K562 (cell line): ENCODE measurements around the gene IL23A. TPM values are rescaled to one million over a fixed set of nuclear protein-coding genes. Genes with fewer than 3 reads are reported as not detected.

ENCODE experiments used
- BRD9 ChIP-seq: fragments of 450-650 bp; IDR thresholded peaks from 2 replicates; pipeline ENCODE4 v1.6.1; 2018; ENCODE audit warnings: low read depth; ENCODE audit not compliant: partially characterized antibody
- KLF13 ChIP-seq: fragments of 450-650 bp; IDR thresholded peaks from 2 replicates; pipeline ENCODE4 v1.6.1; 2016; ENCODE audit warnings: missing genetic modification characterization, low read depth, mild to moderate bottlenecking, missing compliant biosample characterization, moderate library complexity, borderline replicate concordance
- LARP7 ChIP-seq: fragments of 450-650 bp; IDR thresholded peaks from 2 replicates; pipeline ENCODE4 v1.6.1; 2016
- PCBP2 ChIP-seq: fragments of 200-400 bp; formaldehyde crosslinking; IDR thresholded peaks from 2 replicates; pipeline ENCODE4 v1.6.1; 2018; ENCODE audit warnings: low read length, low read depth, mild to moderate bottlenecking, moderate library complexity; ENCODE audit not compliant: poor library complexity, severe bottlenecking
- SP2 ChIP-seq: IDR thresholded peaks from 2 replicates; pipeline ENCODE4 v1.6.1; 2011; ENCODE audit warnings: mild to moderate bottlenecking, low read depth, low read length, moderate library complexity; ENCODE audit not compliant: poor library complexity, severe bottlenecking; ENCODE audit errors: extremely low read depth
- SRF ChIP-seq, 2 experiments: fragments of 250-450, 450-650 bp in 1 of 2; sonication (Bioruptor Pico) in 1 of 2; sonication (generic) in 1 of 2; formaldehyde crosslinking; IDR thresholded peaks; 2 replicates each; pipeline versions ENCODE4 v1.5.0 to v1.5.1; 2020 to 2022; ENCODE audit warnings: mild to moderate bottlenecking in 1 of 2, missing genetic modification reagents in 1 of 2
- TAF9B ChIP-seq: fragments of 450-650 bp; IDR thresholded peaks from 2 replicates; pipeline ENCODE4 v1.6.1; 2018; ENCODE audit warnings: mild to moderate bottlenecking; ENCODE audit not compliant: partially characterized antibody
- ZBTB1 ChIP-seq: sonication (generic); formaldehyde crosslinking; IDR thresholded peaks from 2 replicates; pipeline ENCODE4 v1.8.1; 2023; ENCODE audit warnings: missing genetic modification reagents, low read depth, mild to moderate bottlenecking, borderline replicate concordance
- ZNF436 ChIP-seq: fragments of 250-450, 450-650 bp; sonication (Bioruptor Pico); formaldehyde crosslinking; IDR thresholded peaks from 2 replicates; pipeline ENCODE4 v1.7.0; 2020; ENCODE audit warnings: mild to moderate bottlenecking
- polyA plus RNA-seq, 8 experiments: library from polyadenylated mRNA; depleted of rRNA in 4 of 8; stranded (reverse) in 5 of 8; unstranded in 3 of 8; fragments of >200 nt; fragmentation: Nextera tagmentation in 2 of 8; fragmentation: Illumina TruSeq in 1 of 8; extraction: Ambion mirVana in 2 of 8; extraction: Trizol in 1 of 8; gene quantifications; 2 replicates each; pipeline versions ENCODE4 v1.2.1 to v1.2.3, GENCODE V29; 2011 to 2014; ENCODE audit warnings: inconsistent platforms in 1 of 8, missing spikeins in 1 of 8
- total RNA-seq, 7 experiments: library from RNA; depleted of rRNA in 6 of 7; stranded (reverse); fragments of >200 nt in 6 of 7; fragmentation: Illumina TruSeq in 2 of 7; extraction: Trizol in 2 of 7; gene quantifications; 2 replicates each; pipeline versions ENCODE4 v1.2.1 to v1.2.3, GENCODE V29; 2011 to 2021; ENCODE audit warnings: low replicate concordance in 1 of 7
- TF ChIP-seq, protein P1 (sequence below): fragments of 450-650 bp; formaldehyde crosslinking; IDR thresholded peaks from 2 replicates; pipeline ENCODE4 v1.4.0; 2022; ENCODE audit warnings: mild to moderate bottlenecking, moderate library complexity
- TF ChIP-seq, protein P2 (sequence below): sonication (generic); formaldehyde crosslinking; IDR thresholded peaks from 2 replicates; pipeline ENCODE4 v1.8.0; 2022; ENCODE audit warnings: missing genetic modification reagents, mild to moderate bottlenecking, borderline replicate concordance
- TF ChIP-seq, protein P3 (sequence below): fragments of 250-450 bp; sonication (Bioruptor Pico); IDR thresholded peaks from 2 replicates; pipeline ENCODE4 v1.5.0; 2020; ENCODE audit warnings: mild to moderate bottlenecking
- TF ChIP-seq, protein P4 (sequence below): sonication (generic); formaldehyde crosslinking; IDR thresholded peaks from 2 replicates; pipeline ENCODE4 v1.8.1; 2023; ENCODE audit warnings: mild to moderate bottlenecking, missing genetic modification reagents
- TF ChIP-seq, protein P5 (sequence below), 2 experiments: IDR thresholded peaks in 1 of 2; conservative IDR thresholded peaks in 1 of 2; 2 replicates each; pipeline ENCODE4 v1.6.1; 2016; ENCODE audit warnings: low read depth in 2 of 2, mild to moderate bottlenecking in 1 of 2, missing compliant biosample characterization in 1 of 2, missing genetic modification characterization in 1 of 2, moderate library complexity in 1 of 2

IL23A gene
- total and polyA plus RNA-seq, 9 of the 15 experiments (the other 6 are each of a cell fraction or from before 2014, with no cell fraction given): 4.4 to 37.2 (median 9.6) TPM

DNA sequence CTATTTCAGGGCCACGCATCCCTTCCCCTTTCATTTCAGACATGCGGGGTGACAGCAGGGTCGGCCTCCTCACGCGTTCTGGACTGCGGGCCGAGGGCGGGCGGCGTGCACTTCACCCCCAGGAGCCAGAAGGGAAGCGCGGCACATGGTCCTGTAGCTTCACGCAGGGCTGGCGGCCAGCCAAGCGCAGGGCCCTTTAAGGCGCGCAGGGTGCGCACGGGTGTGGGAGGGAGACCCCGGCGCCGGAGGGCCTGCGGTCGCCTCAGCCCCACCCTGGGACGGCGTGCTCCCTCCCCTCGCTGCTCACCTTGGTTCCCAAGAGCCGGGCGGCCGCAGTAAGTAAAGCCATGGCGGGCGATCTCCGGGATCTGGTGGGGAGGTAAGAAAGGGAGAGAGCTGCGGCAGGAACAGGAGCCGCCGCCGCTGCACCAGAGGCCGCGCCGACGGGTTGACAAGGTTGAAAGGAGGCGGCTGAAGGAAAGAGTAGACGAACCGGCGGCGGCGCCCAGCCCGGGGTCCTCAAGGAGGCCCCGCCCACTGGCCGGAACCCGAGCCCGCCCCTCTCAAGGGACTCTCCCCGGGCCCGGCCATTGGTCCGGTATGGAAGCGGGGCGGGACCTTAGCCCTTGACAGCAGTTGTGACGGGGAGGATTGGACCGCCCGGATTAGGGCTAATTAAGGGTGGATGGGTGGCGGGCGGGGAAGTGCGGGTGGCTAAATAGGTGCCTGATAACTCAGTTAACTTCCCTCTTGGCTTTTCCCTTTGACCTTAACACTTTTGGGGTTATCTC is 38.6 kb upstream of the IL23A start, which contains the start of gene CS (continued):
- TF ChIP-seq, protein P1, sequence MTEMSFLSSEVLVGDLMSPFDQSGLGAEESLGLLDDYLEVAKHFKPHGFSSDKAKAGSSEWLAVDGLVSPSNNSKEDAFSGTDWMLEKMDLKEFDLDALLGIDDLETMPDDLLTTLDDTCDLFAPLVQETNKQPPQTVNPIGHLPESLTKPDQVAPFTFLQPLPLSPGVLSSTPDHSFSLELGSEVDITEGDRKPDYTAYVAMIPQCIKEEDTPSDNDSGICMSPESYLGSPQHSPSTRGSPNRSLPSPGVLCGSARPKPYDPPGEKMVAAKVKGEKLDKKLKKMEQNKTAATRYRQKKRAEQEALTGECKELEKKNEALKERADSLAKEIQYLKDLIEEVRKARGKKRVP (CRISPR knock-in tag): no peak
- TF ChIP-seq BRD9 (no peak), PCBP2 (no peak), SP2 (peak; percentile 71), LARP7 (no peak), SRF (CRISPR knock-in tag; IDR thresholded peaks at IDR 0.05) (peak in 1 of 2 experiments; percentile 84; a peak in 2 of 4 replicates), KLF13 (no peak), ZNF436 (CRISPR knock-in tag) (no peak), TAF9B (no peak), ZBTB1 (peak; percentile 58; the same call in 1 of the 2 replicates)
- TF ChIP-seq, protein P2, sequence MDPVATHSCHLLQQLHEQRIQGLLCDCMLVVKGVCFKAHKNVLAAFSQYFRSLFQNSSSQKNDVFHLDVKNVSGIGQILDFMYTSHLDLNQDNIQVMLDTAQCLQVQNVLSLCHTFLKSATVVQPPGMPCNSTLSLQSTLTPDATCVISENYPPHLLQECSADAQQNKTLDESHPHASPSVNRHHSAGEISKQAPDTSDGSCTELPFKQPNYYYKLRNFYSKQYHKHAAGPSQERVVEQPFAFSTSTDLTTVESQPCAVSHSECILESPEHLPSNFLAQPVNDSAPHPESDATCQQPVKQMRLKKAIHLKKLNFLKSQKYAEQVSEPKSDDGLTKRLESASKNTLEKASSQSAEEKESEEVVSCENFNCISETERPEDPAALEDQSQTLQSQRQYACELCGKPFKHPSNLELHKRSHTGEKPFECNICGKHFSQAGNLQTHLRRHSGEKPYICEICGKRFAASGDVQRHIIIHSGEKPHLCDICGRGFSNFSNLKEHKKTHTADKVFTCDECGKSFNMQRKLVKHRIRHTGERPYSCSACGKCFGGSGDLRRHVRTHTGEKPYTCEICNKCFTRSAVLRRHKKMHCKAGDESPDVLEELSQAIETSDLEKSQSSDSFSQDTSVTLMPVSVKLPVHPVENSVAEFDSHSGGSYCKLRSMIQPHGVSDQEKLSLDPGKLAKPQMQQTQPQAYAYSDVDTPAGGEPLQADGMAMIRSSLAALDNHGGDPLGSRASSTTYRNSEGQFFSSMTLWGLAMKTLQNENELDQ (CRISPR knock-in tag): no peak
- TF ChIP-seq, protein P3, sequence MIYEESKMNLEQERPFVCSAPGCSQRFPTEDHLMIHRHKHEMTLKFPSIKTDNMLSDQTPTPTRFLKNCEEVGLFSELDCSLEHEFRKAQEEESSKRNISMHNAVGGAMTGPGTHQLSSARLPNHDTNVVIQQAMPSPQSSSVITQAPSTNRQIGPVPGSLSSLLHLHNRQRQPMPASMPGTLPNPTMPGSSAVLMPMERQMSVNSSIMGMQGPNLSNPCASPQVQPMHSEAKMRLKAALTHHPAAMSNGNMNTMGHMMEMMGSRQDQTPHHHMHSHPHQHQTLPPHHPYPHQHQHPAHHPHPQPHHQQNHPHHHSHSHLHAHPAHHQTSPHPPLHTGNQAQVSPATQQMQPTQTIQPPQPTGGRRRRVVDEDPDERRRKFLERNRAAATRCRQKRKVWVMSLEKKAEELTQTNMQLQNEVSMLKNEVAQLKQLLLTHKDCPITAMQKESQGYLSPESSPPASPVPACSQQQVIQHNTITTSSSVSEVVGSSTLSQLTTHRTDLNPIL (CRISPR knock-in tag): 0 out of 2 replicates have a peak, but pooled peaks have one; percentile 13
- TF ChIP-seq, protein P4, sequence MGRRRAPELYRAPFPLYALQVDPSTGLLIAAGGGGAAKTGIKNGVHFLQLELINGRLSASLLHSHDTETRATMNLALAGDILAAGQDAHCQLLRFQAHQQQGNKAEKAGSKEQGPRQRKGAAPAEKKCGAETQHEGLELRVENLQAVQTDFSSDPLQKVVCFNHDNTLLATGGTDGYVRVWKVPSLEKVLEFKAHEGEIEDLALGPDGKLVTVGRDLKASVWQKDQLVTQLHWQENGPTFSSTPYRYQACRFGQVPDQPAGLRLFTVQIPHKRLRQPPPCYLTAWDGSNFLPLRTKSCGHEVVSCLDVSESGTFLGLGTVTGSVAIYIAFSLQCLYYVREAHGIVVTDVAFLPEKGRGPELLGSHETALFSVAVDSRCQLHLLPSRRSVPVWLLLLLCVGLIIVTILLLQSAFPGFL: 0 out of 2 replicates have a peak, but pooled peaks have one; percentile 76
- TF ChIP-seq, protein P5, sequence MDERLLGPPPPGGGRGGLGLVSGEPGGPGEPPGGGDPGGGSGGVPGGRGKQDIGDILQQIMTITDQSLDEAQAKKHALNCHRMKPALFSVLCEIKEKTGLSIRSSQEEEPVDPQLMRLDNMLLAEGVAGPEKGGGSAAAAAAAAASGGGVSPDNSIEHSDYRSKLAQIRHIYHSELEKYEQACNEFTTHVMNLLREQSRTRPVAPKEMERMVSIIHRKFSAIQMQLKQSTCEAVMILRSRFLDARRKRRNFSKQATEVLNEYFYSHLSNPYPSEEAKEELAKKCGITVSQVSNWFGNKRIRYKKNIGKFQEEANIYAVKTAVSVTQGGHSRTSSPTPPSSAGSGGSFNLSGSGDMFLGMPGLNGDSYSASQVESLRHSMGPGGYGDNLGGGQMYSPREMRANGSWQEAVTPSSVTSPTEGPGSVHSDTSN (CRISPR knock-in tag; IDR thresholded peaks at IDR 0.05; ENCODE audit: low read depth): no peak
- TF ChIP-seq, protein P5 (tag; conservative IDR thresholded peaks at IDR 0.05; ENCODE audit: low read depth): peak; percentile 92
